ENCODE results near the gene TSPEAR. TPM values are rescaled to one million over a fixed set of nuclear protein-coding genes. Genes with fewer than 3 reads are reported as not detected.

The TSPEAR gene
- total RNA-seq, 1 donor from 2014 or later, result not detected

- no peak overlapping the region for H3K4me3 ChIP-seq (ENCODE audit: low read depth, low read length)
- peaks cover 74% of the 10 kb centered on the region for H3K27me3 ChIP-seq (ENCODE audit: control insufficient read depth, insufficient read depth, low read length)
- no peak for TF ChIP-seq CTCF (IDR thresholded peaks at IDR 0.05; ENCODE audit: insufficient read depth, low read length, poor library complexity, severe bottlenecking)
- no peak for DNase-seq (ENCODE audit: low read depth)
- no peaks in the 10 kb centered on the region for H3K36me3 ChIP-seq (ENCODE audit: control insufficient read depth, insufficient read depth, low read length)
Observed at GRCh38 chr21:44702111-44702972, 9.0 kb downstream of the TSPEAR start.

- peaks cover 69% of the 10 kb centered on the region for H3K27me3 ChIP-seq (ENCODE audit: control insufficient read depth, insufficient read depth, low read length)
- H3K36me3 ChIP-seq (ENCODE audit: control insufficient read depth, insufficient read depth, low read length), result no peaks in the 10 kb centered on the region
- no peak overlapping the region for H3K4me3 ChIP-seq (ENCODE audit: low read depth, low read length)
- no peak for TF ChIP-seq CTCF (IDR thresholded peaks at IDR 0.05; ENCODE audit: insufficient read depth, low read length, poor library complexity, severe bottlenecking)
- DNase-seq (ENCODE audit: low read depth), result no peak
Observed at GRCh38 chr21:44701541-44701940, 9.8 kb downstream of the TSPEAR start.

GRCh38 chr21:44701023-44701400 lies 10.4 kb downstream of the TSPEAR start:
- TF ChIP-seq CTCF (IDR thresholded peaks at IDR 0.05; ENCODE audit: insufficient read depth, low read length, poor library complexity, severe bottlenecking), result no peak
- Histone ChIP-seq H3K36me3 (ENCODE audit: control insufficient read depth, insufficient read depth, low read length) (no peaks in the 10 kb centered on the region), H3K4me3 (ENCODE audit: low read depth, low read length) (no peak overlapping the region), H3K27me3 (ENCODE audit: control insufficient read depth, insufficient read depth, low read length) (peaks cover 64% of the 10 kb centered on the region)
- DNase-seq (ENCODE audit: low read depth), result no peak

GRCh38 chr21:44700101-44701022 lies 11.0 kb downstream of the TSPEAR start:
- peaks cover 62% of the 10 kb centered on the region for H3K27me3 ChIP-seq (ENCODE audit: control insufficient read depth, insufficient read depth, low read length)
- no peak for DNase-seq (ENCODE audit: low read depth)

GRCh38 chr21:44699502-44700001 lies 11.8 kb downstream of the TSPEAR start:
- Histone ChIP-seq H3K4me3 (ENCODE audit: low read depth, low read length) (no peak overlapping the region), H3K36me3 (ENCODE audit: control insufficient read depth, insufficient read depth, low read length) (no peaks in the 10 kb centered on the region), H3K27me3 (ENCODE audit: control insufficient read depth, insufficient read depth, low read length) (peaks cover 58% of the 10 kb centered on the region)
- DNase-seq (ENCODE audit: low read depth), result no peak
- TF ChIP-seq CTCF (IDR thresholded peaks at IDR 0.05; ENCODE audit: insufficient read depth, low read length, poor library complexity, severe bottlenecking), result no peak

More at GRCh38 chr21:44700101-44701022, 11.0 kb downstream of the TSPEAR start:
- no peaks in the 10 kb centered on the region for H3K36me3 ChIP-seq (ENCODE audit: control insufficient read depth, insufficient read depth, low read length)
- H3K4me3 ChIP-seq (ENCODE audit: low read depth, low read length), result no peak overlapping the region
- no peak for TF ChIP-seq CTCF (IDR thresholded peaks at IDR 0.05; ENCODE audit: insufficient read depth, low read length, poor library complexity, severe bottlenecking)

Data from kidney epithelial cell (primary cell).